SU-DHL-6 (cell line): Measurements from ENCODE around the gene FRZB.

Source experiments
- EZH2phosphoT487 ChIP-seq: fragments of 200-600 bp; sonication (generic), shearing (Covaris generic); conservative IDR thresholded peaks from 2 replicates; pipeline ENCODE4 v1.6.1; 2018; ENCODE audit warnings: mild to moderate bottlenecking, antibody characterized with exemption, low read length, moderate library complexity, mixed read lengths
- TF ChIP-seq, protein P1 (sequence below): fragments of 200-600 bp; sonication (generic); IDR thresholded peaks from one replicate; pipeline ENCODE4 v1.5.1; 2017; ENCODE audit warnings: antibody characterized with exemption, mild to moderate bottlenecking, low read length, moderate library complexity; ENCODE audit not compliant: insufficient read depth, poor library complexity, severe bottlenecking

DNA sequence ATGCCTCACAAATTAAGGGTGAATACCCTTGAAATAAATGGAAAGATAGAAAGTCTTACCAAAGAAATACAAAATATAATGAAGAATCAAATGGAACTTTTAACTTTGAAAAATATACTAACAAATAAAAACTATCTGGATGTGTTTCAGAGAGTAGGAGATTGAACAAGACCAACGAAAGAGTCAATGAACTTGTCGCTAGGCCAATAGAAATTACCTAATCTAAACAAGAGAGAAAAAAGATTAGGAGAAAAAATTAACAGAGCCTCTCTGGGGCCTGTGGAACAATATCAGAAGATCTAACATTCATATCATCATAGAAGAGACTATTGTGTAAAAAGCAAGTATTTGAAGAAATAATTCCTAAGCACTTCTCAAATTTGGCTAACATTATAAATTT is 11.1 kb downstream of the FRZB start:
- TF ChIP-seq, protein P1, sequence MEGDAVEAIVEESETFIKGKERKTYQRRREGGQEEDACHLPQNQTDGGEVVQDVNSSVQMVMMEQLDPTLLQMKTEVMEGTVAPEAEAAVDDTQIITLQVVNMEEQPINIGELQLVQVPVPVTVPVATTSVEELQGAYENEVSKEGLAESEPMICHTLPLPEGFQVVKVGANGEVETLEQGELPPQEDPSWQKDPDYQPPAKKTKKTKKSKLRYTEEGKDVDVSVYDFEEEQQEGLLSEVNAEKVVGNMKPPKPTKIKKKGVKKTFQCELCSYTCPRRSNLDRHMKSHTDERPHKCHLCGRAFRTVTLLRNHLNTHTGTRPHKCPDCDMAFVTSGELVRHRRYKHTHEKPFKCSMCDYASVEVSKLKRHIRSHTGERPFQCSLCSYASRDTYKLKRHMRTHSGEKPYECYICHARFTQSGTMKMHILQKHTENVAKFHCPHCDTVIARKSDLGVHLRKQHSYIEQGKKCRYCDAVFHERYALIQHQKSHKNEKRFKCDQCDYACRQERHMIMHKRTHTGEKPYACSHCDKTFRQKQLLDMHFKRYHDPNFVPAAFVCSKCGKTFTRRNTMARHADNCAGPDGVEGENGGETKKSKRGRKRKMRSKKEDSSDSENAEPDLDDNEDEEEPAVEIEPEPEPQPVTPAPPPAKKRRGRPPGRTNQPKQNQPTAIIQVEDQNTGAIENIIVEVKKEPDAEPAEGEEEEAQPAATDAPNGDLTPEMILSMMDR = no peak
- no peak for TF ChIP-seq EZH2phosphoT487
